Peyer's patch (tissue), 4 donors: ENCODE measurements around the gene IFI30.

Experiments used
- POLR2A ChIP-seq, 2 donors: fragments of 450-650 bp; IDR thresholded peaks; one replicate each; pipeline ENCODE4 v1.5.1; 2017; ENCODE audit warnings: antibody characterized with exemption in 2 of 2, mild to moderate bottlenecking in 2 of 2, moderate library complexity in 2 of 2
- TF ChIP-seq, protein P1 (sequence below), 6 experiments: fragments of 450-650 bp in 4 of 6; fragments of 200-600 bp in 2 of 6; sonication (generic) in 1 of 6; IDR thresholded peaks; one replicate each; pipeline ENCODE4 v1.5.1; 2017 to 2019; ENCODE audit warnings: antibody characterized with exemption in 6 of 6, mild to moderate bottlenecking in 3 of 6, moderate library complexity in 1 of 6

DNA sequence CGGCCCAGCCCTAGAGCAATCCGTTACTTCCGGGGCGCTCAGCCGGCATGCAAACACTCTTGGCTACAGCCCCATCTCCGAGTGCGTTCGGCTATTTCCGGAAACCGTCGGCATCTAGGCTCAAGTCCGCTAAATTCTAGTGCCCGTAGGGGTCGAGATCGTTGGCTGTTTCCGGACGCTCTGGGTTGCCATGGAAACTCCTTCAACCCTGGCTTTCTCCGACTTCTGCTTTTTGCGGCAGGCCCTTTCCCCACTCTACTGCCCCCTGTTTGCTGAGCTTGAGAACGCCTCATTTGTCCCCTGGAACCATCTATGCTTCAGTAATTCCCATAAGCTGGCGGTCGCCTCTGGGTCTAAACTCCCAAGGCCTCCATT, 21.2 kb upstream of the IFI30 start:
- TF ChIP-seq, protein P1, sequence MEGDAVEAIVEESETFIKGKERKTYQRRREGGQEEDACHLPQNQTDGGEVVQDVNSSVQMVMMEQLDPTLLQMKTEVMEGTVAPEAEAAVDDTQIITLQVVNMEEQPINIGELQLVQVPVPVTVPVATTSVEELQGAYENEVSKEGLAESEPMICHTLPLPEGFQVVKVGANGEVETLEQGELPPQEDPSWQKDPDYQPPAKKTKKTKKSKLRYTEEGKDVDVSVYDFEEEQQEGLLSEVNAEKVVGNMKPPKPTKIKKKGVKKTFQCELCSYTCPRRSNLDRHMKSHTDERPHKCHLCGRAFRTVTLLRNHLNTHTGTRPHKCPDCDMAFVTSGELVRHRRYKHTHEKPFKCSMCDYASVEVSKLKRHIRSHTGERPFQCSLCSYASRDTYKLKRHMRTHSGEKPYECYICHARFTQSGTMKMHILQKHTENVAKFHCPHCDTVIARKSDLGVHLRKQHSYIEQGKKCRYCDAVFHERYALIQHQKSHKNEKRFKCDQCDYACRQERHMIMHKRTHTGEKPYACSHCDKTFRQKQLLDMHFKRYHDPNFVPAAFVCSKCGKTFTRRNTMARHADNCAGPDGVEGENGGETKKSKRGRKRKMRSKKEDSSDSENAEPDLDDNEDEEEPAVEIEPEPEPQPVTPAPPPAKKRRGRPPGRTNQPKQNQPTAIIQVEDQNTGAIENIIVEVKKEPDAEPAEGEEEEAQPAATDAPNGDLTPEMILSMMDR (IDR thresholded peaks at IDR 0.05), result peak; percentile 57 to 72 (median 68)
- no peak for TF ChIP-seq POLR2A (IDR thresholded peaks at IDR 0.05)
